H1 (cell line): ENCODE data around the gene U2SURP. TPM values are rescaled to one million over a fixed set of nuclear protein-coding genes. Genes with fewer than 3 reads are reported as not detected.

Experiments used
- CTCF ChIA-PET: fragments of 300-600 bp; sonication (Branson Sonifier 250); formaldehyde crosslinking; loops from one replicate; lab custom pipeline; 2021; ENCODE audit not compliant: partially characterized antibody; lab: Charles Lee
- POLR2A ChIA-PET: fragments of 300-600 bp; sonication (Branson Sonifier 250); formaldehyde crosslinking; loops from one replicate; lab custom pipeline; 2021; ENCODE audit warnings: inconsistent platforms; ENCODE audit not compliant: partially characterized antibody; lab: Charles Lee
- DNase-seq, 2 experiments: peaks; one replicate each; pipeline versions ENCODE4 v3.0.0 to v3.0.0-alpha.2; 2010 to 2022; ENCODE audit warnings: low spot score in 2 of 2, low read depth in 1 of 2, mixed read lengths in 1 of 2
- FAIRE-seq: peaks from 2 replicates; lab custom pipeline; 2011; peaks lifted over from hg19 to GRCh38; lab: Jason Lieb, UNC
- H2AFZ ChIP-seq: 2 replicates; pipeline ENCODE4 v1.8.1; 2012; ENCODE audit warnings: low read length, inconsistent platforms
- H2AK5ac ChIP-seq: 2 replicates; pipeline ENCODE4 v1.6.1; 2013; ENCODE audit warnings: low read depth, low read length
- H2BK120ac ChIP-seq: replicated peaks from 2 replicates; pipeline ENCODE3; 2013; ENCODE audit warnings: low read depth, low read length, inconsistent platforms
- H2BK12ac ChIP-seq: 2 replicates; pipeline ENCODE4 v1.6.1; 2013; ENCODE audit warnings: low read depth, low read length
- H2BK15ac ChIP-seq: 2 replicates; pipeline ENCODE4 v1.6.1; 2013; ENCODE audit warnings: low read length
- H2BK20ac ChIP-seq: 2 replicates; pipeline ENCODE4 v1.6.1; 2013; ENCODE audit warnings: low read length
- H2BK5ac ChIP-seq: 2 replicates; pipeline ENCODE4 v1.6.1; 2013; ENCODE audit warnings: low read depth, low read length
- H3K14ac ChIP-seq: 2 replicates; pipeline ENCODE4 v1.6.1; 2013; ENCODE audit warnings: inconsistent platforms; ENCODE audit not compliant: insufficient read length
- H3K18ac ChIP-seq: 2 replicates; pipeline ENCODE4 v1.6.1; 2013; ENCODE audit warnings: low read length; ENCODE audit errors: extremely low read depth
- H3K23ac ChIP-seq: 2 replicates; pipeline ENCODE4 v1.6.1; 2013; ENCODE audit warnings: inconsistent platforms; ENCODE audit not compliant: insufficient read length
- H3K23me2 ChIP-seq: 2 replicates; pipeline ENCODE4 v1.6.1; 2013; ENCODE audit warnings: low read depth, low read length
- H3K27ac ChIP-seq: 2 replicates; pipeline ENCODE4 v1.6.1; 2011; ENCODE audit warnings: low read depth, low read length, inconsistent platforms
- H3K27me3 ChIP-seq, 4 experiments: replicated peaks in 1 of 4; 1 replicate in 1 of 4; 2 replicates in 3 of 4; pipeline versions ENCODE4 v1.6.1 to v1.8.1; 2011 to 2013; ENCODE audit warnings: low read length in 3 of 4, mild to moderate bottlenecking in 3 of 4, inconsistent platforms in 2 of 4, mixed read lengths in 2 of 4, moderate library complexity in 1 of 4; ENCODE audit not compliant: control insufficient read depth in 3 of 4, insufficient read depth in 3 of 4; ENCODE audit errors: extremely low read depth in 1 of 4
- H3K36me3 ChIP-seq, 4 experiments: 2 replicates each; pipeline versions ENCODE4 v1.6.1 to v1.8.1; 2011 to 2013; ENCODE audit warnings: mild to moderate bottlenecking in 4 of 4, low read length in 3 of 4, moderate library complexity in 2 of 4, control low read depth in 1 of 4, inconsistent platforms in 1 of 4; ENCODE audit not compliant: insufficient read depth in 4 of 4, control insufficient read depth in 2 of 4
- H3K4ac ChIP-seq: replicated peaks from 2 replicates; pipeline ENCODE3; 2013; ENCODE audit warnings: low read length, low read depth, mixed read lengths, inconsistent platforms; ENCODE audit not compliant: insufficient read length
- H3K4me1 ChIP-seq, 4 experiments: replicated peaks in 1 of 4; 1 replicate in 1 of 4; 2 replicates in 3 of 4; pipeline versions ENCODE4 v1.6.1 to v1.8.1; 2011 to 2013; ENCODE audit warnings: low read length in 3 of 4, inconsistent platforms in 2 of 4, mixed read lengths in 1 of 4; ENCODE audit not compliant: insufficient read depth in 4 of 4, control insufficient read depth in 3 of 4
- H3K4me2 ChIP-seq, 2 experiments: 2 replicates each; pipeline versions ENCODE4 v1.6.1 to v1.8.1; 2011 to 2013; ENCODE audit warnings: low read depth in 2 of 2, low read length in 2 of 2, control low read depth in 1 of 2, inconsistent platforms in 1 of 2, mild to moderate bottlenecking in 1 of 2; ENCODE audit not compliant: insufficient read depth in 1 of 2
- H3K4me3 ChIP-seq, 4 experiments: fragments of 200-600, 300-600 bp in 1 of 4; sonication (generic), shearing (Covaris generic), sonication (Bioruptor Twin) in 1 of 4; 2 replicates each; pipeline versions ENCODE4 v1.5.1 to v1.8.1; 2011 to 2016; ENCODE audit warnings: low read length in 4 of 4, low read depth in 3 of 4, control low read depth in 2 of 4, inconsistent platforms in 2 of 4, mild to moderate bottlenecking in 2 of 4, mixed read lengths in 1 of 4, moderate library complexity in 1 of 4; ENCODE audit not compliant: insufficient read depth in 2 of 4; ENCODE audit errors: extremely low read depth in 1 of 4
- H3K56ac ChIP-seq: replicated peaks from 2 replicates; pipeline ENCODE3; 2013; ENCODE audit warnings: low read depth, mild to moderate bottlenecking, mixed read lengths, low read length, inconsistent platforms; ENCODE audit not compliant: insufficient read length
- H3K79me1 ChIP-seq: 2 replicates; pipeline ENCODE4 v1.6.1; 2013; ENCODE audit warnings: low read depth, low read length, control low read depth
- H3K79me2 ChIP-seq, 2 experiments: 2 replicates each; pipeline versions ENCODE4 v1.6.1 to v1.8.1; 2012 to 2013; ENCODE audit warnings: low read length in 2 of 2, mild to moderate bottlenecking in 2 of 2, inconsistent platforms in 1 of 2; ENCODE audit not compliant: insufficient read depth in 2 of 2, control insufficient read depth in 1 of 2
- H3K9ac ChIP-seq, 4 experiments: replicated peaks in 1 of 4; 1 replicate in 1 of 4; 2 replicates in 3 of 4; pipeline versions ENCODE4 v1.6.1 to v1.8.1; 2011 to 2013; ENCODE audit warnings: low read depth in 3 of 4, low read length in 3 of 4, control low read depth in 2 of 4, mild to moderate bottlenecking in 2 of 4, moderate library complexity in 2 of 4, inconsistent platforms in 1 of 4; ENCODE audit errors: extremely low read depth in 1 of 4
- H3K9me3 ChIP-seq, 2 experiments: 2 replicates each; pipeline versions ENCODE4 v1.6.1 to v1.8.1; 2012 to 2013; ENCODE audit warnings: mild to moderate bottlenecking in 2 of 2, moderate library complexity in 2 of 2, control low read depth in 1 of 2, inconsistent platforms in 1 of 2, low read depth in 1 of 2, low read length in 1 of 2, mixed read lengths in 1 of 2; ENCODE audit not compliant: insufficient read depth in 2 of 2
- H4K20me1 ChIP-seq, 2 experiments: replicated peaks in 1 of 2; 2 replicates each; pipeline versions ENCODE3 to v1.8.1; 2011 to 2013; ENCODE audit warnings: inconsistent platforms in 2 of 2, low read length in 2 of 2, mild to moderate bottlenecking in 1 of 2; ENCODE audit not compliant: insufficient read depth in 2 of 2, control insufficient read depth in 1 of 2
- H4K5ac ChIP-seq: 2 replicates; pipeline ENCODE4 v1.6.1; 2013; ENCODE audit warnings: low read length, low read depth, mixed read lengths, inconsistent platforms; ENCODE audit not compliant: insufficient read length
- H4K8ac ChIP-seq: 2 replicates; pipeline ENCODE4 v1.8.0; 2013; ENCODE audit warnings: mild to moderate bottlenecking, moderate library complexity, low read length, inconsistent platforms; ENCODE audit not compliant: insufficient read depth; ENCODE audit errors: extremely low read depth
- H4K91ac ChIP-seq: replicated peaks from 2 replicates; pipeline ENCODE3; 2013; ENCODE audit warnings: low read length, mixed read lengths, inconsistent platforms; ENCODE audit not compliant: insufficient read length
- CBX5 ChIP-seq: fragments of 300-800, 300-1000 bp; sonication (generic); IDR thresholded peaks from 2 replicates; pipeline ENCODE4 v1.7.1; 2016; ENCODE audit warnings: antibody characterized with exemption, low read length, low read depth
- CTBP2 ChIP-seq: IDR thresholded peaks from 2 replicates; pipeline ENCODE4 v1.7.0; 2011; ENCODE audit warnings: borderline replicate concordance, mild to moderate bottlenecking, moderate library complexity, mixed read lengths, low read length; ENCODE audit not compliant: insufficient read depth, insufficient read length
- EP300 ChIP-seq, 2 experiments: IDR thresholded peaks; 1 replicate in 1 of 2; 2 replicates in 1 of 2; pipeline ENCODE4 v1.6.1; 2011 to 2012; ENCODE audit warnings: low read depth in 2 of 2, low read length in 2 of 2, mild to moderate bottlenecking in 2 of 2, borderline replicate concordance in 1 of 2, inconsistent platforms in 1 of 2, moderate library complexity in 1 of 2
- FOSL1 ChIP-seq: IDR thresholded peaks from 2 replicates; pipeline ENCODE4 v1.6.1; 2011; ENCODE audit warnings: mild to moderate bottlenecking, low read depth, low read length, moderate library complexity; ENCODE audit not compliant: insufficient read depth
- KDM1A ChIP-seq: fragments of 200-600, 300-600 bp; sonication (generic); IDR thresholded peaks from 2 replicates; pipeline ENCODE4 v1.7.1; 2016; ENCODE audit warnings: mild to moderate bottlenecking, low read length, borderline replicate concordance
- NANOG ChIP-seq: IDR thresholded peaks from 2 replicates; pipeline ENCODE4 v1.6.1; 2011; ENCODE audit warnings: low read length, low read depth, mild to moderate bottlenecking, inconsistent platforms; ENCODE audit not compliant: insufficient read depth, poor library complexity, severe bottlenecking
- NRF1 ChIP-seq: IDR thresholded peaks from 2 replicates; pipeline ENCODE4 v1.6.1; 2011; ENCODE audit warnings: mild to moderate bottlenecking, low read depth, low read length, improper control_type of control experiment
- SIRT6 ChIP-seq: IDR thresholded peaks from one replicate; pipeline ENCODE4 v1.7.1; 2012; ENCODE audit warnings: low read length, inconsistent platforms
- SP4 ChIP-seq: IDR thresholded peaks from 2 replicates; pipeline ENCODE4 v1.6.1; 2012; ENCODE audit warnings: low read length, inconsistent platforms
- SUZ12 ChIP-seq: fragments of 200-600 bp; sonication (generic); IDR thresholded peaks from 2 replicates; pipeline ENCODE4 v1.6.1; 2012; ENCODE audit warnings: mild to moderate bottlenecking, inconsistent platforms, low read length, moderate library complexity, mixed read lengths
- TCF12 ChIP-seq: IDR thresholded peaks from 2 replicates; pipeline ENCODE4 v1.6.1; 2011; ENCODE audit warnings: low read depth, mild to moderate bottlenecking, low read length
- WGBS, 2 experiments: shearing (Covaris generic) in 1 of 2; methylation state at CpG; one replicate each; pipeline versions ENCODE4 v1.1.6 to v1.1.7; 2013 to 2015; ENCODE audit warnings: low lambda C conversion rate in 2 of 2, mixed read lengths in 2 of 2, inconsistent platforms in 1 of 2, low coverage in 1 of 2, missing lambda C conversion rate in 1 of 2; ENCODE audit not compliant: insufficient replicate concordance in 2 of 2, insufficient coverage in 1 of 2, insufficient read length in 1 of 2; ENCODE audit errors: extremely low coverage in 1 of 2, missing lambda C conversion rate in 1 of 2; 5-methylcytosine and 5-hydroxymethylcytosine counted together
- polyA plus RNA-seq, 7 experiments: library from polyadenylated mRNA; depleted of rRNA in 3 of 7; stranded (reverse) in 5 of 7; unstranded in 2 of 7; fragments of >200 nt in 5 of 7; fragments of 200-250 nt in 2 of 7; gene quantifications; 1 replicate in 5 of 7; 2 replicates in 1 of 7; 4 replicates in 1 of 7; pipeline versions ENCODE4 v1.2.1 to v1.2.3, GENCODE V29; 2011 to 2013; ENCODE audit warnings: missing spikeins in 2 of 7, mixed read lengths in 2 of 7
- total RNA-seq: library from RNA; stranded (reverse); fragmentation: NEBNext Ultra II Directional; extraction: Animal tissue kit (Norgen Biotek cat#: 25700); gene quantifications from 2 replicates; pipeline ENCODE4 v1.2.1, GENCODE V29; 2021
- TF ChIP-seq, protein P1 (sequence below): IDR thresholded peaks from 2 replicates; pipeline ENCODE4 v1.6.1; 2012; ENCODE audit warnings: inconsistent platforms
- TF ChIP-seq, protein P2 (sequence below): IDR thresholded peaks from 2 replicates; pipeline ENCODE4 v1.6.1; 2011; ENCODE audit warnings: low read depth, mild to moderate bottlenecking, low read length; ENCODE audit not compliant: insufficient read depth

U2SURP gene
- total and polyA plus RNA-seq, 2 of the 8 experiments (the other 6 are each of a cell fraction or from before 2014, with no cell fraction given) = 22.2 to 167 TPM

DNA sequence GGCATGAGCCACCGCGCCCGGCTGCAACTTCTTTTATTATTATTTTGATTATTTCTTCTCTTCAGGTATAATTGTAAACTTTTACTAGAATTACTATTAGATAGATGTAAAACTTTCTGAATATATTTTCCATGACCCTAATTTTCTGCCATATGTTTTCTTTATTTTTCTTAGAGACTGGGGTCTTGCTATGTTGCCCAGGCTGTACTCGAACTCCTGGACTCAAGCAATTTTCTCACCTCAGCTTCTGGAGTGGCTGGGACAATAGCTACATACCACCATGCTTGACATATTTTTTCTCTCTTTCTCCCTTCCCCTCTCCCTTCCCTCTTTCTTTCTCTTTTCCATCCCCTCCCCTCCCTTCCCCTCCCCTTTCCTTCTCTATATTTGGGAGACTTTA is 88.6 kb downstream of the U2SURP start:
- no peak for DNase-seq
- no peak overlapping the region for H2AK5ac ChIP-seq
- H3K27me3 ChIP-seq = no peaks in the 10 kb centered on the region
- H3K56ac ChIP-seq = no peak overlapping the region
- ChIA-PET POLR2A (interaction anchor here (1.6 kb wide), 1 partner anchor 15 kb away, joined by 3 read pairs; no protein-coding TSS in a partner anchor), CTCF (no interaction called here)
- H3K79me1 ChIP-seq = no peaks in the 10 kb centered on the region
- H2BK20ac ChIP-seq = no peak overlapping the region
- H4K20me1 ChIP-seq = no peaks in the 10 kb centered on the region
- H3K4me3 ChIP-seq = no peak overlapping the region
- peaks cover 0 to 4% of the 10 kb centered on the region in 2 experiments; a peak in 2 of 4 replicates for H3K9me3 ChIP-seq
- H2AFZ ChIP-seq = no peak overlapping the region
- H3K23ac ChIP-seq = no peak overlapping the region
- WGBS, 2 experiments = 97% methylated on average over 4 of the region's 4 CpGs; no CpG with 5 or more reads in 1 of the 2 experiments
- H4K91ac ChIP-seq = no peak overlapping the region
- H2BK12ac ChIP-seq = no peak overlapping the region
- H3K4ac ChIP-seq = no peak overlapping the region
- no peak overlapping the region for H3K9ac ChIP-seq
- no peaks in the 10 kb centered on the region for H3K79me2 ChIP-seq
- H4K8ac ChIP-seq = no peak overlapping the region
- no peaks in the 10 kb centered on the region for H3K23me2 ChIP-seq
- H3K4me2 ChIP-seq = no peak overlapping the region
- no peak overlapping the region for H2BK120ac ChIP-seq
- no peak overlapping the region for H4K5ac ChIP-seq
- H3K18ac ChIP-seq = no peak overlapping the region
- no peak for FAIRE-seq
- H3K27ac ChIP-seq = no peak overlapping the region
- no peak overlapping the region for H2BK15ac ChIP-seq
- H3K4me1 ChIP-seq = no peaks in the 10 kb centered on the region
- no peaks in the 10 kb centered on the region for H3K36me3 ChIP-seq
- no peak overlapping the region for H2BK5ac ChIP-seq
- H3K14ac ChIP-seq = no peak overlapping the region
- TF ChIP-seq EP300 (IDR thresholded peaks at IDR 0.05; ENCODE audit: borderline replicate concordance in 1 of 2, low read depth in 2 of 2, low read length in 2 of 2) (no peak), CBX5 (no peak), KDM1A (no peak), NRF1 (no peak), SIRT6 (no peak), CTBP2 (no peak), TCF12 (no peak), FOSL1 (no peak), SP4 (no peak), NANOG (no peak), SUZ12 (no peak)
- TF ChIP-seq, protein P1, sequence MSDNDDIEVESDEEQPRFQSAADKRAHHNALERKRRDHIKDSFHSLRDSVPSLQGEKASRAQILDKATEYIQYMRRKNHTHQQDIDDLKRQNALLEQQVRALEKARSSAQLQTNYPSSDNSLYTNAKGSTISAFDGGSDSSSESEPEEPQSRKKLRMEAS = no peak
- TF ChIP-seq, protein P2, sequence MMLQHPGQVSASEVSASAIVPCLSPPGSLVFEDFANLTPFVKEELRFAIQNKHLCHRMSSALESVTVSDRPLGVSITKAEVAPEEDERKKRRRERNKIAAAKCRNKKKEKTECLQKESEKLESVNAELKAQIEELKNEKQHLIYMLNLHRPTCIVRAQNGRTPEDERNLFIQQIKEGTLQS = no peak
